Measurements from ENCODE around the gene GSE1. TPM values are rescaled to one million over a fixed set of nuclear protein-coding genes. Genes with fewer than 3 reads are reported as not detected.
A peak's percentile ranks its signal among the peaks of the same experiment; 100 is the strongest.

Gene GSE1
- total RNA-seq, 1 experiment from 2014 or later = 124 TPM

GRCh38 chr16:85628265-85628556, 15.1 kb downstream of the GSE1 start:
- ATAC-seq (no peak), DNase-seq (ENCODE audit: low spot score) (no peak)
- no peaks in the 10 kb centered on the region for H3K27me3 Mint-ChIP-seq (ENCODE audit: low read depth)
- CTCF ChIA-PET = interaction anchor here (0.6 to 6.9 kb wide), 21 partner anchors 10 to 234 kb away, joined by 3 to 115 read pairs (median 3); no protein-coding TSS in a partner anchor
- H3K9me3 Mint-ChIP-seq = peaks cover 20% of the 10 kb centered on the region
- peaks cover 36% of the 10 kb centered on the region for H3K4me1 Mint-ChIP-seq
- POLR2A ChIA-PET = interaction anchor here (1.0 kb wide), 1 partner anchor 12 kb away, joined by 3 read pairs; no protein-coding TSS in a partner anchor
- H3K36me3 Mint-ChIP-seq = peaks cover 20% of the 10 kb centered on the region
- H3K4me3 Mint-ChIP-seq = no peak overlapping the region
- no peak for TF ChIP-seq AFF4 (CRISPR knock-in tag; IDR thresholded peaks at IDR 0.05; ENCODE audit: borderline replicate concordance)
- TF ChIP-seq RORB (CRISPR knock-in tag; IDR thresholded peaks at IDR 0.05) = no peak
- no peak for TF ChIP-seq NFATC4 (CRISPR knock-in tag; IDR thresholded peaks at IDR 0.05)
- no peak for TF ChIP-seq PRDM15 (CRISPR knock-in tag; IDR thresholded peaks at IDR 0.05)
- TF ChIP-seq ZNF232 (CRISPR knock-in tag; IDR thresholded peaks at IDR 0.05) = no peak
- TF ChIP-seq, protein P1, sequence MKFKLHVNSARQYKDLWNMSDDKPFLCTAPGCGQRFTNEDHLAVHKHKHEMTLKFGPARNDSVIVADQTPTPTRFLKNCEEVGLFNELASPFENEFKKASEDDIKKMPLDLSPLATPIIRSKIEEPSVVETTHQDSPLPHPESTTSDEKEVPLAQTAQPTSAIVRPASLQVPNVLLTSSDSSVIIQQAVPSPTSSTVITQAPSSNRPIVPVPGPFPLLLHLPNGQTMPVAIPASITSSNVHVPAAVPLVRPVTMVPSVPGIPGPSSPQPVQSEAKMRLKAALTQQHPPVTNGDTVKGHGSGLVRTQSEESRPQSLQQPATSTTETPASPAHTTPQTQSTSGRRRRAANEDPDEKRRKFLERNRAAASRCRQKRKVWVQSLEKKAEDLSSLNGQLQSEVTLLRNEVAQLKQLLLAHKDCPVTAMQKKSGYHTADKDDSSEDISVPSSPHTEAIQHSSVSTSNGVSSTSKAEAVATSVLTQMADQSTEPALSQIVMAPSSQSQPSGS (CRISPR knock-in tag; IDR thresholded peaks at IDR 0.05; ENCODE audit: borderline replicate concordance, low read depth) = no peak
- TF ChIP-seq E2F5 (CRISPR knock-in tag; IDR thresholded peaks at IDR 0.05) = no peak
- no peak for TF ChIP-seq CDX4 (CRISPR knock-in tag; IDR thresholded peaks at IDR 0.05; ENCODE audit: borderline replicate concordance)
- TF ChIP-seq, protein P2, sequence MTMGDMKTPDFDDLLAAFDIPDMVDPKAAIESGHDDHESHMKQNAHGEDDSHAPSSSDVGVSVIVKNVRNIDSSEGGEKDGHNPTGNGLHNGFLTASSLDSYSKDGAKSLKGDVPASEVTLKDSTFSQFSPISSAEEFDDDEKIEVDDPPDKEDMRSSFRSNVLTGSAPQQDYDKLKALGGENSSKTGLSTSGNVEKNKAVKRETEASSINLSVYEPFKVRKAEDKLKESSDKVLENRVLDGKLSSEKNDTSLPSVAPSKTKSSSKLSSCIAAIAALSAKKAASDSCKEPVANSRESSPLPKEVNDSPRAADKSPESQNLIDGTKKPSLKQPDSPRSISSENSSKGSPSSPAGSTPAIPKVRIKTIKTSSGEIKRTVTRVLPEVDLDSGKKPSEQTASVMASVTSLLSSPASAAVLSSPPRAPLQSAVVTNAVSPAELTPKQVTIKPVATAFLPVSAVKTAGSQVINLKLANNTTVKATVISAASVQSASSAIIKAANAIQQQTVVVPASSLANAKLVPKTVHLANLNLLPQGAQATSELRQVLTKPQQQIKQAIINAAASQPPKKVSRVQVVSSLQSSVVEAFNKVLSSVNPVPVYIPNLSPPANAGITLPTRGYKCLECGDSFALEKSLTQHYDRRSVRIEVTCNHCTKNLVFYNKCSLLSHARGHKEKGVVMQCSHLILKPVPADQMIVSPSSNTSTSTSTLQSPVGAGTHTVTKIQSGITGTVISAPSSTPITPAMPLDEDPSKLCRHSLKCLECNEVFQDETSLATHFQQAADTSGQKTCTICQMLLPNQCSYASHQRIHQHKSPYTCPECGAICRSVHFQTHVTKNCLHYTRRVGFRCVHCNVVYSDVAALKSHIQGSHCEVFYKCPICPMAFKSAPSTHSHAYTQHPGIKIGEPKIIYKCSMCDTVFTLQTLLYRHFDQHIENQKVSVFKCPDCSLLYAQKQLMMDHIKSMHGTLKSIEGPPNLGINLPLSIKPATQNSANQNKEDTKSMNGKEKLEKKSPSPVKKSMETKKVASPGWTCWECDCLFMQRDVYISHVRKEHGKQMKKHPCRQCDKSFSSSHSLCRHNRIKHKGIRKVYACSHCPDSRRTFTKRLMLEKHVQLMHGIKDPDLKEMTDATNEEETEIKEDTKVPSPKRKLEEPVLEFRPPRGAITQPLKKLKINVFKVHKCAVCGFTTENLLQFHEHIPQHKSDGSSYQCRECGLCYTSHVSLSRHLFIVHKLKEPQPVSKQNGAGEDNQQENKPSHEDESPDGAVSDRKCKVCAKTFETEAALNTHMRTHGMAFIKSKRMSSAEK (CRISPR knock-in tag; IDR thresholded peaks at IDR 0.05; ENCODE audit: borderline replicate concordance) = no peak
- no peak for TF ChIP-seq USF2 (CRISPR knock-in tag; IDR thresholded peaks at IDR 0.05)
- TF ChIP-seq ZBTB43 (CRISPR knock-in tag; IDR thresholded peaks at IDR 0.05) = no peak
- no peak for TF ChIP-seq CBFB (CRISPR knock-in tag; IDR thresholded peaks at IDR 0.05; ENCODE audit: low read depth)
- TF ChIP-seq FOXP1 (CRISPR knock-in tag; IDR thresholded peaks at IDR 0.05; ENCODE audit: borderline replicate concordance) = no peak
- no peak for TF ChIP-seq NR2C2 (CRISPR knock-in tag; IDR thresholded peaks at IDR 0.05)
- TF ChIP-seq ZNF396 (CRISPR knock-in tag; IDR thresholded peaks at IDR 0.05; ENCODE audit: borderline replicate concordance) = no peak
- no peak for TF ChIP-seq ZBTB21 (CRISPR knock-in tag; IDR thresholded peaks at IDR 0.05; ENCODE audit: borderline replicate concordance)
- no peak for TF ChIP-seq ZNF263 (CRISPR knock-in tag; IDR thresholded peaks at IDR 0.05; ENCODE audit: low read depth)
- TF ChIP-seq ZNF219 (CRISPR knock-in tag; IDR thresholded peaks at IDR 0.05; ENCODE audit: borderline replicate concordance) = no peak
- peak overlapping the region; percentile 68; the same call in 1 of the 2 replicates for H3K27ac Mint-ChIP-seq
